GM06990 (cell line): ENCODE data around the gene MLEC.
A peak's percentile ranks its signal among the peaks of the same experiment; 100 is the strongest.

Experiments
- DNase-seq: peaks from one replicate; pipeline ENCODE4 v3.0.0-alpha.2; 2011; ENCODE audit not compliant: insufficient read length; ENCODE audit errors: extremely low read depth
- H3K27me3 ChIP-seq: replicated peaks from 2 replicates; pipeline ENCODE4 v1.6.0; 2011; ENCODE audit warnings: low read length; ENCODE audit not compliant: control insufficient read depth, insufficient read depth
- H3K36me3 ChIP-seq: 2 replicates; pipeline ENCODE4 v1.5.1; 2011; ENCODE audit warnings: low read length; ENCODE audit not compliant: control insufficient read depth, insufficient read depth
- H3K4me3 ChIP-seq: replicated peaks from 2 replicates; pipeline ENCODE4 v1.5.1; 2011; ENCODE audit warnings: low read depth, mild to moderate bottlenecking, control low read depth, low read length
- TF ChIP-seq, protein P1 (sequence below): IDR thresholded peaks from 2 replicates; pipeline ENCODE4 v1.5.1; 2011; ENCODE audit warnings: low read length, control low read depth, mild to moderate bottlenecking, inconsistent platforms; ENCODE audit not compliant: insufficient read depth, poor library complexity, severe bottlenecking

Gene MLEC

DNA sequence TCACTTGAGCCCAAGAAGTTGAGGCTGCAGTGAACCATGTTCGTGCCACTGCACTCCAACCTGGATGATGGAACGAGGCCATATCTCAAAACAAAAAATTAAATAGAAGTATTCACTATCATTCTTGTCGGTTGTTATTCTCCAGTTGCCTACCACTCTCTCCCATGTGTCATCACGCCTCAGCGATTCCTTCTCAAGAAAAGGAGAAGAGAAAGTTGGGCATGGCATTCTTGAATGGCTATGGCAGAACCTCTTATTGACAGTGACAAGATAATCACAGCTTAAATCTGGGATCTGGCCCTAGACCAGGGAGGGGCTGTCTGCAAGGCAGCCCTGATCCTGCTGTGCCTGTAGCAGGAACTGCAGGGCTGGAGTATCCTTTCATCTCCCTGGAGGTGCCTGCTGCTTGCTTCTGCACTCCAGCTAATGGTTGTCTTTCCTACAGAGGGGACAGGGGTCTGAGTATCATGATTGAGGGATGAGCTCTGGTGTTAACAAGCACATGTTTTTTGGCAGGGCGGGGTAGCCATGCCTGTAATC is 12.8 kb upstream of the MLEC start:
- TF ChIP-seq, protein P1, sequence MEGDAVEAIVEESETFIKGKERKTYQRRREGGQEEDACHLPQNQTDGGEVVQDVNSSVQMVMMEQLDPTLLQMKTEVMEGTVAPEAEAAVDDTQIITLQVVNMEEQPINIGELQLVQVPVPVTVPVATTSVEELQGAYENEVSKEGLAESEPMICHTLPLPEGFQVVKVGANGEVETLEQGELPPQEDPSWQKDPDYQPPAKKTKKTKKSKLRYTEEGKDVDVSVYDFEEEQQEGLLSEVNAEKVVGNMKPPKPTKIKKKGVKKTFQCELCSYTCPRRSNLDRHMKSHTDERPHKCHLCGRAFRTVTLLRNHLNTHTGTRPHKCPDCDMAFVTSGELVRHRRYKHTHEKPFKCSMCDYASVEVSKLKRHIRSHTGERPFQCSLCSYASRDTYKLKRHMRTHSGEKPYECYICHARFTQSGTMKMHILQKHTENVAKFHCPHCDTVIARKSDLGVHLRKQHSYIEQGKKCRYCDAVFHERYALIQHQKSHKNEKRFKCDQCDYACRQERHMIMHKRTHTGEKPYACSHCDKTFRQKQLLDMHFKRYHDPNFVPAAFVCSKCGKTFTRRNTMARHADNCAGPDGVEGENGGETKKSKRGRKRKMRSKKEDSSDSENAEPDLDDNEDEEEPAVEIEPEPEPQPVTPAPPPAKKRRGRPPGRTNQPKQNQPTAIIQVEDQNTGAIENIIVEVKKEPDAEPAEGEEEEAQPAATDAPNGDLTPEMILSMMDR: no peak
- H3K27me3 ChIP-seq: no peaks in the 10 kb centered on the region
- H3K4me3 ChIP-seq: no peak overlapping the region
- no peak for DNase-seq
- no peaks in the 10 kb centered on the region for H3K36me3 ChIP-seq

GRCh38 chr12:120677765-120678473 is 9.0 kb upstream of the MLEC start:
- TF ChIP-seq, protein P1: no peak
- peak; percentile 78 for DNase-seq
- no peaks in the 10 kb centered on the region for H3K27me3 ChIP-seq
- no peak overlapping the region for H3K4me3 ChIP-seq
- no peaks in the 10 kb centered on the region for H3K36me3 ChIP-seq

DNA sequence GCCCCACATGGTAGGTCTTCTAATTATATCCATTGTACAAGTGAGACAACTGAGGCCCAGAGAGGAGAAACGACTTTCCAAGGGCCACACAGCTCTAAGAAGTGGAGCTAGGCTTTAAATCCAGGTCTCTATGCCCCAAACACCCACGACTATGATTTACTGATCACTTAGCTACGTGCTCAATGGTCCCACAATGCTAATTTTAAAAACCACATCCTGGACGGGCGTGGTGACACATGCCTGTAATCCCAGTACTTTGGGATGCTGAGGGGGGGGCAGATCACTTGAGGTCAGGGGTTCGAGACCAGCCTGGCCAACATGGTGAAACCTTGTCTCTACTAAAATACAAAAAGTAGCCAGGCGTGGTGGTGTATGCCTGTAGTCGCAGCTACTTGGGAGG is 8.4 kb upstream of the MLEC start:
- no peak for DNase-seq
- TF ChIP-seq, protein P1: no peak
- Histone ChIP-seq H3K4me3 (no peak overlapping the region), H3K27me3 (no peaks in the 10 kb centered on the region), H3K36me3 (no peaks in the 10 kb centered on the region)

- Histone ChIP-seq H3K36me3 (no peaks in the 10 kb centered on the region), H3K4me3 (no peak overlapping the region), H3K27me3 (no peaks in the 10 kb centered on the region)
- TF ChIP-seq, protein P1: no peak
- DNase-seq: no peak
Observed at GRCh38 chr12:120680165-120680738, 6.7 kb upstream of the MLEC start.

DNA sequence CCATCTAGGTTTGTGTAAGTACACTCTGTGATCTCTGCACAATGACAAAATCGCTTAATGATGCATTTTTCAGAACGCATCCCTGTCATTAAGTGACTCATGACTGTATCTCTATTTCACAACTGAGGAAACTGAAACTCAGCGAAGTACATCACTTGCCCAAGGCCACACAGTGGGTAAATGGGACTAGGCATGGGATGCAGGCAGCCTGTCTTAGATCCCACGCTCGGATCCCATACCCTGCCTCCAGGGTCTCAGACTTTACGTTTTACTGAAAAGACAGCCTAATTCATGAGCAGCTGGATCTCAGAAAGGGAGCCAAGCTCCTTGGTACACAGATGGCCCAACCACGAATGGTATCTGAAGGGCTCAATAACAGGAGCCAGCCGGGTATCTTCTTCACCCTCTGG is 2.4 kb upstream of the MLEC start:
- Histone ChIP-seq H3K27me3 (no peaks in the 10 kb centered on the region), H3K4me3 (no peak overlapping the region), H3K36me3 (no peaks in the 10 kb centered on the region; the same call in 1 of the 2 replicates)
- TF ChIP-seq, protein P1: no peak
- peak; percentile 63 for DNase-seq
